Anterior cingulate cortex (tissue), 58 donors: ENCODE data around the gene ACKR4.
"Not testable (repeated sequence)": the region's sequence is repeated elsewhere in the genome, so short reads cannot be mapped to it uniquely, and the experiment has no call there.

Experiments used
- DNase-seq, 58 donors: peaks; one replicate each; lab custom pipeline; 2025; lab: John Stamatoyannopoulos, UW

The ACKR4 gene

DNA sequence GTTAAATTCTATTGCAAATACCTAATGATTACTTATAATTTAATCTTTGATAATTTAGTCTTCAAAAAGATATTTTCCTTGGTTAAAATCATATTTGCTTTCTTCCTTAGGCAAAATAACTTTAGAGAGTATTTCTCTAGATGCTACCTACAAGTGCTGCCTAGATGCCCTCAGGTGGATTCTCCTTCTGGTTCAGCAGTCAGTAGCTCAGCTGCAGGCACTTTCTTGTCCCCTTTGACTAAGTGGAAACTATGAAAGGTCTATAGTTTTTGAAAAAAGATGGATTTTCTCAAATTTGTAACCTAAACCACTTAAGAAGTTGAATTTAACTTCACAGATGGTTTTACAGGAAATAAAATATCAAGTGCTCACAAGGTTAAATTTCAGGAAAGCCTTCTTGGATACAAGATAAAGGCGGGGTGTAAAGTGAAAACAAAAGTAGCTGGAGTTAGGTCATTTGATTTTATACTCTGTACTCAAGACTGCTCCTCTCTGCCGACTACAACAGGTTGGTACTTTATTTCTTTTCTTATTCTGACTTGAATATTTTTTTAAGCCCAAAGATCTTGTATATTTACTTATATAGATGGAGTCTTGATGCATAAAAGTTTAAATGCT is at the start of gene ACKR4:
Gene ACKR4 (plus strand): TSS at position 455 of the 618 bp plus-strand sequence. CDS start 3,128 bp downstream, outside the sequence.
- DNase-seq: no peak

- no peak for DNase-seq
Observed at GRCh38 chr3:132549169-132549568, 47.9 kb upstream of the ACKR4 start.

DNA sequence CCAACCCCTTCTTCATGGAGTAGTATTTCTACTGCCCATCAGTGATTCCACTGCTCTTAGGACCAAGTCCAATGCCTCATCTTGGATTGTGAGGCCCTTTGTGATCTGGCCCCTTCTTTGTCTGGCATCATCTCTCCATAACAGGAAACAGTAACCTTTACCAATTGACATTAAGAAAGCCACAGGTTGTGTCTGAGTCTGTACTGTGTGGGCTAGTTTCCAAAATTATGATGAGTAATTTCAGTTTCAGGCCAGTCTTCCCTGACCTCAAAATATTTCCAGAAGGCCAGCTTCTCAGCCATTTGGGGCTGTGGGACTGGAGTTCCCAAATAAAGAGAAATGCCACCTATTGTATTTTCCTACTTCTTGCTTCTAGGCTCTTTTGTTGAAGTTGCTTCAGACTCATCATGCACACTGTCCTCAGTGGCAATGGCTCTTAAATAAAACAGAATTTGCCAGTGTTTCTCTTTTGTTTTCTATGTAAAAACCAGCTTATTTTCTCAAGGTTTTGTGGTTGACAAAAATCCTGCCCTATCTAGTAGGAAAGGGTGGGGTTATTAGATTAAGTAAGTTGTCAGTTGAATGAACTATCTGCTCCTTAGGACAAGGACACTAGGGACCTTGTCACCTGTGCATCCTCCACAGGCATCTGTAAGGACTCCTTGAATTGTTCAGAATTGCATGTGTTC is 47.0 kb upstream of the ACKR4 start:
- DNase-seq: no peak

- DNase-seq: no peak
Observed at GRCh38 chr3:132550579-132551305, 46.3 kb upstream of the ACKR4 start.

- DNase-seq: no peak
Observed at GRCh38 chr3:132553826-132554225, 43.2 kb upstream of the ACKR4 start.

- DNase-seq: peak in 2 of 58 donors; percentile 4 to 23
Observed at GRCh38 chr3:132554437-132554836, 42.6 kb upstream of the ACKR4 start.

DNA sequence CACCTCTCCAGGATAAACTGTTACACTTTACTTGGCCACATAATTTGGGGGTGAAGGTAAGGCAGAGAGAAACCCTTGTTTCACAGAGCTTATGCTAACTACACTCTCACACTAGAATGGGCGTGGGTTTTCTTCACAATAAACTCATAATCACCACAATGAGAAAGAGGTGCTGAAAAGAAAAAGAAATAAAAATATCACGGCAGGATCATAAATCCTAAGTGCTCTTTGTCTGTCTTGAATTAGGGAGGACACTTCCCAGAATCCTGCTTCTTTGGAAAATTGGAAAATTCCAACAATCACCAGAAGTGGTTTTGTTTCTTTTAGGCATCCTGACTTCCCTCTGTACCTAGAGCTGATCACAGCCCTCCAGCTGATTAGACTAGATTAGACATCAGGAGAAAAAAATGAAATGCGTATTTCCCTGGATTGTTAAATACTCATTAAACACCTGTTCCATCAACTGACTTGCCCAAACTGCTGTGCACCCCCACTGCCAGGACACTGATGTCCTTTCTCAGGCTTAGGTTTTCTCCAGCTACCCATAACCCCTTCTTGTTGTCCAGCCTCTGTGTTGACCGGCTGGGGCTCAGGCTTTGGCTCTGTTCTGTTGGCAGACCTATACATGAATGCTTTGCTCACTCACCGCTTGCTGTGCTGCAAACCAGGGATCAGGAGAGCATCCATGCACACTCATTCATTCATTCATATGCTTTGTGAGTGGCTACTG is 41.6 kb upstream of the ACKR4 start:
- DNase-seq: no peak

- DNase-seq: not testable (repeated sequence)
Observed at GRCh38 chr3:132556036-132556386, 41.1 kb upstream of the ACKR4 start.

GRCh38 chr3:132556508-132557159 is 40.4 kb upstream of the ACKR4 start:
- no peak for DNase-seq

GRCh38 chr3:132561003-132561402 is 36.1 kb upstream of the ACKR4 start:
- no peak for DNase-seq

- DNase-seq: no peak
Observed at GRCh38 chr3:132563420-132564069, 33.5 kb upstream of the ACKR4 start.

- no peak for DNase-seq
Observed at GRCh38 chr3:132564070-132564465, 33.0 kb upstream of the ACKR4 start.

- DNase-seq: no peak
Observed at GRCh38 chr3:132568422-132568821, 28.6 kb upstream of the ACKR4 start.

- no peak for DNase-seq
Observed at GRCh38 chr3:132569153-132569552, 27.9 kb upstream of the ACKR4 start.

DNA sequence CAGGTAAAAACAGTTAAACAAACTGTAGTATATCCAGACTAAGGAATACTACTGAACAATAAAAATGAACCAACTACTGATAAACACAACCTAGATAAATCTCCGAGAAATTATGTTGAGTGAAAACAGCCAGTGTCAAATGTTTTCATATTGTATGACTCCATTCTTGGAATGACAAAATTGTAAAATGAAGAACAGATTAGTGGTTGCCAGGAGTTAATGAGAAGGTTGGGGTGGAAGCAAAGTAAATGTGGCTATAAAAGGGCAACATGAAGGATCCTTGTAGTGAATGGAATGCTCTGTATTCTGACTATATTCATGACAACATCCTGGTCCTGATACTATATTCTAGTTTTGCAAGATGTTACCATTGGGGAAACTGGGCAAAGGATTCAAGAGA is 27.5 kb upstream of the ACKR4 start:
- DNase-seq: no peak

DNA sequence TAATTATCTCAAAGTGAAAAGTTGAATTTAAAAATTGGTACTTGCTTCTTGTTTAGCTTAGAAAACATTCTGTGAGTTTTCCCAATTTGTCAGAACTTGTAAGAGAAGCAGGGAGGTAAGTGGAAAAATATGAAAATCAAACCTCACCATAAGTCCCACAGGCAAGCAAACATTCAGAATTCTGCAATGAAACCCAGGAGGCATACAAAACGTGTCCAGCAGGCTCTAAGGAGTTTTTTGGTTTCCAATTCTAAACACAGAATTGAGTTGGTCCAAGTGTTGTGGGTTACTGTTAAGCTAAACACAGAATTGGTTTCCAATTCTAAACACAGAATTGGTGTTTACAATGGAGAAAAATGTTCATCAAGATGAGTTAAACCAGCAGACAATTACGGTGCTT is 27.1 kb upstream of the ACKR4 start:
- no peak for DNase-seq

GRCh38 chr3:132573797-132574211 is 23.3 kb upstream of the ACKR4 start:
- DNase-seq: no peak

- DNase-seq: no peak
Observed at GRCh38 chr3:132587401-132587800, 9.7 kb upstream of the ACKR4 start.

DNA sequence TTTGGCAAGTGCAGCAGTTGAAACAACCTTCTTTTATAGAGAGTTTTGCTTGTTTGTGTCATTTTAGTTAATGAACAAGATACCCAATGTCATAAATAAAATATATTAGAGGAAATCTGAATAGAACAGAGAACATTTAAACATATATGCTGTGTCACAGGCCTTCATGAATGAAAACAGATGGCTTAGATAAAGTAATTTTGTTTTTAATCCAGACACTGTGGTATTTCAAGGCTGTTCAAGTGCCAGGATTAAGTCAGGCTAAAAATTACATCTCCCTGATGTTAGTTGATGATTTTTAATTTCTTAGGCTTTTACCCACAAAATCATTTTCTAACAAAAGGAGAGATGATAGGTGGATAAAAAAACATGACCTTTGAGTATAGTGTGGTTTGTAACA is 4.9 kb upstream of the ACKR4 start:
- DNase-seq: no peak
